Vagina (tissue), 2 donors: ENCODE results near the gene ZNF628.

ENCODE experiments used
- CTCF ChIP-seq, 3 experiments: fragments of 450-650 bp in 2 of 3; fragments of 200-600 bp in 1 of 3; sonication (generic) in 1 of 3; IDR thresholded peaks; one replicate each; pipeline ENCODE4 v1.5.1; 2017 to 2019; ENCODE audit warnings: antibody characterized with exemption in 3 of 3, mild to moderate bottlenecking in 2 of 3, moderate library complexity in 2 of 3
- POLR2A ChIP-seq, 2 donors: fragments of 450-650 bp; IDR thresholded peaks; one replicate each; pipeline ENCODE4 v1.6.1; 2017; ENCODE audit warnings: antibody characterized with exemption in 2 of 2, mild to moderate bottlenecking in 2 of 2, moderate library complexity in 2 of 2

GRCh38 chr19:55467236-55468053 is 9.0 kb upstream of the ZNF628 start:
- TF ChIP-seq CTCF (IDR thresholded peaks at IDR 0.05) (peak; percentile 80 to 98 (median 95)), POLR2A (IDR thresholded peaks at IDR 0.05) (no peak)
